Stimulated activated CD4-positive, alpha-beta T cell treated with anti-CD3 and anti-CD28 coated beads, Interleukin-15, amount 100 ng/mL, for 24 hours (primary cell): ENCODE data around the gene TBCD.

Experiments used
- DNase-seq: peaks from one replicate; pipeline ENCODE4 v3.0.0-alpha.2; 2020

TBCD gene

GRCh38 chr17:82835766-82836512 lies 84.1 kb downstream of the TBCD start:
- no peak for DNase-seq

DNA sequence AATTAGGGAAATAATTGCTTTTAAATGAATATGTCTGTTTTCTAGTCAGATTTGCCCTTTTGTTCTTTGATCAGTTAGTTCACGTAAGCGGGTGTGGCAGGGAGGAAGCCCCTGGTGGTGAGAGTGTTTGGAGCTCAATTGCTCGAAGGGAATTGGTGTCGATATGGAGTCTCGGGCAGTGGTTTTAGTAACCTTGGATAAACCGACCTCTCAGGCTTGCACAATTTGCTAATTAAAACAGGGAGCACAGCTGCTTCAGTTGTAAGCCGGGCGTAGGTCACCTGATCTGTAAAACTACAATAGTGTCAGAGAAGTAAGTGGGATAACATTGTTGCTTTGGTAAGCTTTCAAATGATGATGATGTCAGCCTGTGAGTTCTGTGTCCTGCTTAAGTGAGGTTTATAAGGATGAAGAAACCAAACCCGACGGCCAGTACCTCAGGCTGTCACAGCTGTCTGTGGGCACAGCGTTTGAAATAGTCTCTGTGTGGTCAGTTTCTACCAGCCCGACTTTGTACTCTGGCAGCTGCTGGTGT lies 85.0 kb downstream of the TBCD start:
- DNase-seq: no peak

DNA sequence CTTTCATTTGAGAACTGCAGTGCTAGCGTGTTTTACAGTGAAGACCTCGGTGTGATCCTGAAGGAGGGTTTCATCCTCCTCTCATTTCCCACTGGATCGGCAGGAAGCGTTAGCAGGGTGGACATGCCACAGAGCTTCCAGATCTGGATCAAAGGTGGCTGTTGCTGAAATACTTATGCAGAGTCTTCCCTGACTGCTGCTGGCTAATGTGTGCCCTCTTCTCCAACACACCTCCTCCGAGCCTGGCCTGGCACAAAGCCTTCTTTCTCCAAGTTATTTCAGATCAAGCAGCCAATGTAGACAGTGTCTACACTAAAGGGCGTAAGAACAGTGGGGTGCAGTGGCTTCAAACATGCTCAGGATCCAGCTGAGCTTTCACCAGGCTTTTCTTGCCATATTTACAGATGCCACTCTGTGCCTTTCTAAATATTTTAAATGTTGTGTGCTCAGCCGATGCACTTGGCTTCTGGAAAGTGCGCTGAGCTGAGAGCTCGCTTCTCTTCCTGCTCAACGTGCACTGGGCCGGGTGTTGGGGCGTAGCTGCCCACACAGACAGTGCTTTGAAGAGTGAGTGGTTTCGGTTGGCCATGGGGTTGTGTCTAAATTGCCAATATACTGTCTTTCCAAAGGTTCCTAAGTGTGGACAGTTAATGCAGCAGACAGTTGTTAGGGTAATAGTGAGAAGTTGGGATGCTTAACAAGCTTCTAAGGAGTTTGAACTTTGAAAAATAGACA lies 85.9 kb downstream of the TBCD start:
- no peak for DNase-seq

DNA sequence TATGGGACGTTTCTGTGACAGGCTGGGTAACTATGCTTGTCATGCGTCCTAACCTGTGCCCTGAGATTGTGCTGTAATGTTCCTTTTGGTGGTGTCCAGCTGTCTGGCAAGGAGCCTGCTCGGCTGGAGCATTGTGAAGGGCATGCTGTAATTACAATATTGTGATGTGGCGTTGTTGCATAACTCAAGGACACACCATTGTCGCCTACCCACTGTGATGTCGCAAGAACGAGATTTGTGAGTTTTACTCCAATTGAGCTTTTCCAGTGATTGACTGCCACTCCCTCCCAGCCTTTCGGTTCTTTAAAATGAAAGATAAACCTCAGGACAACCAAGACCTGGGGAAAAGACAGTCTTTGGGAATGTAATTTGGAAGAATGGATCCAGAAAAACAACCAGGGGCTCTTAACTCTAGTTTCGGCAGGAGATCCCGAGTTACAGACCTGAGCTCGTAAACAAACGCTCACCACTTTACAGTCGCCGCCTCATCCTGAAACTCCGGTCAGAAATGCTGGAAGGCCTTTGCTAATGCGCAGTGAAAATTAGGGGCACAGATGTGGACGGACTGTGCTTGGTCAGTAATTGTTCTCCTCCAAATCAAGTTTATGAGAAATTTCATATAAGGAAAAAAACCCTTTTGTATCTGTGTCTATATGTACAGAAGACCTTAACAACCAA lies 86.7 kb downstream of the TBCD start:
- DNase-seq: no peak

GRCh38 chr17:82839617-82840292 lies 87.9 kb downstream of the TBCD start, which contains the start of gene ZNF750:
Gene ZNF750 (minus strand): TSS chr17:82840022. CDS start chr17:82832454, 7,568 bp downstream.
- no peak for DNase-seq

- no peak for DNase-seq
These were observed 88.6 kb downstream of the TBCD start for GRCh38 chr17:82840431-82840831.

- no peak for DNase-seq
These were observed 90.2 kb downstream of the TBCD start for GRCh38 chr17:82841921-82842596.

DNA sequence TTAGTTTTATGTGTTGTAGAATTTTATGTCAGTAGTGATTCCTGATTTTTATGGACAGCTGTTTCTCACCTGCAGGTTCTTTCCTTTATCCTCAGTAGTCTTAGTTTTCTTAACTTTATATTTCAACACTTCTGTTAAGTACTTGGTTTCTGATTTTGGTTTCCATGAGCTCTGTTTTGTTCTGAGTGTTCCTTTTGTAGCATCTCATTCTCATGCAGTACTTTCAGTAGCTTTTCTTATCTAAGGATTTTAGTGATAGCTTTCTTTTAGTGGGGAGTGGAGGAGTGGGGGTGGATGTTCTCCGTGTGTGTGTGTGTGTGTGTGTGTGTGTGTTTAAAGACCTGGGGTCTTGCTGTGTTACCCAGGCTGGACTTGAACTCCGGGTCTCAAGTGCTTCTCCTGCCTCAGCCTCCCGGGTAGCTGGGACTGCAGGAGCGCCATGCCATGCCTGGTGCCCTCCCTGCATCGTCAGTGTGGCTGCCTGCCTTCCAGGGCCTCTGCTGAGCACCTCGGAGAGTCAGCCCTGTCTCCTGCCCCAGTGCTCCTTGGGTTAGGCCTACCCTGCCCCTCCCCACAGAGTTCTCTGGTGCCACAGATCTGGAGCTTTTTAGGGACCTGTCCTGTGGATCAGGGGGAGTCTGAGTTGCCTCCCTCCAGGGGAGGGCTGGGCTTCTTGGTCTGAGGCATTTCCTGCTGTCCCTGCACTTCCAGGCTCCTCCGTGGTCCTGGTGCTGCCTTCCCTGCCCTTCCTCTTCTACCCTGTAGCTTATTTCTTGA lies 92.2 kb downstream of the TBCD start:
- no peak for DNase-seq

DNA sequence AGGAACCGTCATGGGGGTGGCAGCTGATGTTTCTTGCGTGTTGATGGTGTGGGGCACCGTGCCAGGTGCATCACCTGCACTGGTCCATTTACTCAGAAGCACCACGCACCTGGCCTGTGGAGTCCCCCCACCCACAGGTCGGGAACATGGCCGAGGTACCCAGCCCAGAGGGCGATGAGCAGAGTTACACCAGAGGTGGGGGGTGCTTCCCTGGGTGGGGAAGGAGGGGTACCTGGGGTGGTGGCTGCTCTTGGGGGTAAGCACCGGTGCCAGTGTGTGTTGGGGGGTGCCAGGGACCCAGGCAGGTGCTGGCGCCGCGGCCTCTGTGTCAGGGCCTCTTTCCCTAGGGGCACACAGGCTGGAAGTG lies 92.9 kb downstream of the TBCD start:
- no peak for DNase-seq

- DNase-seq: no peak
These were observed 93.4 kb downstream of the TBCD start for GRCh38 chr17:82845163-82845807.

DNA sequence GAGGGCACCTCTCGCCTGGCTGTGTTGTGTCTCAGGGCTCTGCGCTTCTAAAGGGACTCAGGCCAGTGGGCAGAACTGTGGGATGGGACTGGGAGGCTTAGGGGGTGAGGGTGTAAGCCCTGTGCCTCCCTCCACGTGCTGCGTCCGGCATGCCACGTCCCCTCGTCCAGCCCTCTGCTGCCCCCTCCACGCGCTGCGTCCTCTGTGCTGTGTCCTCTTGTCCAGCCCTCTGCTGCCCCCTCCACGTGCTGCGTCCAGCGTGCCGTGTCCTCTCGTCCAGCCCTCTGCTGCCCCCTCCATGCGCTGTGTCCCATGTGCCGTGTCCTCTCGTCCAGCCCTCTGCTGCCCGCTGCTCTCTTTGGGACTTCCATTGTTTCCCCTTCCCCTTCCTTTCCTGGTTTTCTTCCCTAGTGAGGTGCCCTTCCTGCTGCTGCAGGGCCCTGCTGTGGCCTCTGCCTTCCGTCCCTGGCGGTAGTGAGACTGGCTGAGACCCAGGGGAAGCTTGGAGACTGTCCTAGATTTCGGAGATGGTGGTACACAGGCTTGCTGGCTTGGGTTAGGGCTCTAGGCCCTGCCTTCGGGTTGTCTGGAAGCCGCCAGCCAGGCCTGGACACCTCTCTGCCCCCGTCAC lies 94.3 kb downstream of the TBCD start:
- no peak for DNase-seq

GRCh38 chr17:82848022-82848592 lies 96.2 kb downstream of the TBCD start:
- DNase-seq: peak; percentile 47

DNA sequence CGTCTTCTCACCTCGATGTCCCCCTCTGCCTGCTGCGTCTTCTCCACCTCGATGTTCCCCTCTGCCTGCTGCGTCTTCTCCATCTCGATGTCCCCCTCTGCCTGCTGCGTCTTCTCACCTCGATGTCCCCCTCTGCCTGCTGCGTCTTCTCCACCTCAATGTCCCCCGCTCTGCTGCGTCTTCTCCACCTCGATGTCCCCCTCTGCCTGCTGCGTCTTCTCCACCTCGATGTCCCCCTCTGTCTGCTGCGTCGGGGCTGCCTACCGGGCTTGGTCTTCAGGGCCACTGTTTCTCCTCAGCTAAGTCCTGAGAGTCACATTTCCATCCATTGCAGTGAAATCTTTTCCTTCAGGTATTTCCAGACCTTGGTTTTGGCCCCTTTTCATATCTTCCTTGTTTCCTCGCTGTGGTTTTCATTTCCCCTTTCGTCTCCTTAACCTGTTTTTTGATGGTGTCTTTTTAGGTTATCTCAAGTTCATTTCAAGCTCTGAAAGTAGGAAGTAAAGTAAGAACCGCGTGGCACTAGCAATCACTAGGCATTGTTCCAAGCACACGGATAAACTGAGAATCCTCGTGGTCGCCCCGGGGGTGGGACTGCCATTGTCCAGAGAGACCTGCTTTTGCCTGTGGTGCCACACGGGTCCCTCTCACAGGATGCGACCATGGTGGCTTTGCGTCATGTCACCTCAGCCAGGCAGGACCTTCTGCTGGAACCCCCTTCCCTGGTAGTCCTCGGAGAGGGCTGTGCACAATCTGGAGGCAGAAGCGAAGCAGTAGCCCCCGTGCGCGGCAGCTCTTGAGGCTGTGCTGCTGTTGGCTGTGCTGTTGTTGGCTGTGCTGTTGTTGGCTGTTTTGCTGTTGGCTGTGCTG lies 97.4 kb downstream of the TBCD start:
- no peak for DNase-seq

DNA sequence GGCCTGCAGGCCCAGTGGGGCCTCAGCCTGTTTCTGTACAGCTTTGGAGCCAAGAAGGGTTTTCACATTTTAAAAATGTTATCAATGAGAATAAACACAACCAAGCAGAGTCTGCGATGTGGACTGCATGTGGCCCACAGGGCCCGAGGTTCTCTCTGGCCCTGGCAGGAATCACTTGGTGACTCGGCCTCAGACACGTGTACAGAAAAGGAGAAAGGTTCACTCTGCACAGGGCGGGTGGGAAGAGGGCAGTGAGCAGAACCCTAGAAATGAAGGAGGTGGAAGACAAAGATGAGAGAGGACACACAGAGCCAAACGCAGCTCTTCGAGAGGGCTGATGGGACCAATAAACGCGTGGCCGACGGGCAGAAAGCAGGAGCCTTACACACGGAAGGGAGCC lies 99.5 kb downstream of the TBCD start:
- no peak for DNase-seq

DNA sequence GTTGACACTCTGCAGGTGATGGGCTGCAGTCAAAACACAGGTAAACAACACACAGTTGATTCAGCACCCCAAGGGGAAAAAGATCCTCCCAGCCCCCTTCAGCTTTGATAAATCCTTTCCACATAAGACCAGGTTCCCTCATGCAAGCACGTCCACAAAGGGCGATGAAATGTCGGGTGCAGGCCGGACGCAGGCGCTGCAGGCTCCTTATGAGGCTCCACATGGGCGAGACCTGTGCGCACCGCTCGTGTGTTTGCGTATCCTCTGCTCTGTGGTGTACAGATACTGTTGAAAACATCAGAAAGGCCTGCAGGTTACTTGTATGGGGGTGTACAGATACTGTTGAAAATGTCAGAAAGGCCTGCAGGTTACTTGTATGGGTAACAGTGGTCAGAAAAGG lies 102.4 kb downstream of the TBCD start:
- no peak for DNase-seq

GRCh38 chr17:82856361-82856760 lies 104.5 kb downstream of the TBCD start:
- no peak for DNase-seq

- DNase-seq: no peak
These were observed 106.7 kb downstream of the TBCD start for GRCh38 chr17:82858376-82859126.
